Neural progenitor cell (in vitro differentiated cells): ENCODE data around the gene NCK2. TPM values are rescaled to one million over a fixed set of nuclear protein-coding genes. Genes with fewer than 3 reads are reported as not detected.

ENCODE experiments used
- DNase-seq: peaks from one replicate; pipeline ENCODE4 v3.0.0-alpha.2; 2016; ENCODE audit warnings: low spot score
- H2AFZ ChIP-seq: fragments of 200-600 bp; sonication (generic); replicated peaks from 2 replicates; pipeline ENCODE4 v1.6.1; 2016; ENCODE audit warnings: antibody characterized with exemption
- H3F3A ChIP-seq: fragments of 200-600 bp; sonication (generic); 2 replicates; pipeline ENCODE4 v1.6.1; 2016; ENCODE audit warnings: antibody characterized with exemption, low read depth
- H3K27ac ChIP-seq: fragments of 200-600 bp; sonication (generic); 2 replicates; pipeline ENCODE4 v1.5.1; 2016; ENCODE audit warnings: mild to moderate bottlenecking
- H3K27me3 ChIP-seq: fragments of 200-600 bp; sonication (generic); 2 replicates; pipeline ENCODE4 v1.6.1; 2016; ENCODE audit warnings: mild to moderate bottlenecking, moderate library complexity
- H3K36me3 ChIP-seq: fragments of 200-600 bp; sonication (generic); 2 replicates; pipeline ENCODE4 v1.5.1; 2016
- H3K4me1 ChIP-seq: fragments of 200-600 bp; sonication (generic); 2 replicates; pipeline ENCODE4 v1.6.1; 2016; ENCODE audit warnings: mixed run types
- H3K4me2 ChIP-seq: fragments of 200-600 bp; sonication (generic); 2 replicates; pipeline ENCODE4 v1.6.1; 2016
- H3K4me3 ChIP-seq: fragments of 200-600 bp; sonication (generic); 2 replicates; pipeline ENCODE4 v1.5.1; 2016
- H3K79me2 ChIP-seq: fragments of 200-600 bp; sonication (generic); 2 replicates; pipeline ENCODE4 v1.6.1; 2016; ENCODE audit warnings: low read depth
- H3K9ac ChIP-seq: fragments of 200-600 bp; sonication (generic); 2 replicates; pipeline ENCODE4 v1.6.1; 2016
- H3K9me3 ChIP-seq: fragments of 200-600 bp; sonication (generic); 2 replicates; pipeline ENCODE4 v1.5.1; 2016; ENCODE audit warnings: low read depth
- H4K20me1 ChIP-seq: fragments of 200-600 bp; sonication (generic); 2 replicates; pipeline ENCODE4 v1.6.1; 2016; ENCODE audit warnings: low read depth
- H3K27ac Mint-ChIP-seq: 3 replicates; pipeline ENCODE4 v1.8.0; 2021; ENCODE audit warnings: mixed read lengths
- H3K27me3 Mint-ChIP-seq: 2 replicates; pipeline ENCODE4 v1.8.0; 2022; ENCODE audit warnings: low read depth, mild to moderate bottlenecking, inconsistent platforms, moderate library complexity, mixed read lengths; ENCODE audit not compliant: insufficient read depth
- H3K36me3 Mint-ChIP-seq: 3 replicates; pipeline ENCODE4 v1.8.0; 2021; ENCODE audit warnings: mixed read lengths
- H3K4me1 Mint-ChIP-seq: 3 replicates; pipeline ENCODE4 v1.8.0; 2021; ENCODE audit warnings: mixed read lengths
- H3K4me3 Mint-ChIP-seq: 3 replicates; pipeline ENCODE4 v1.8.0; 2021; ENCODE audit warnings: mild to moderate bottlenecking, moderate library complexity, mixed read lengths
- H3K9me3 Mint-ChIP-seq: 3 replicates; pipeline ENCODE4 v1.8.0; 2020; ENCODE audit warnings: mixed read lengths
- EZH2 ChIP-seq: fragments of 200-600 bp; sonication (generic); IDR thresholded peaks from 2 replicates; pipeline ENCODE4 v1.6.1; 2017; ENCODE audit warnings: antibody characterized with exemption, mild to moderate bottlenecking, moderate library complexity
- EZH2phosphoT487 ChIP-seq: fragments of 200-600 bp; sonication (generic); IDR thresholded peaks from 2 replicates; pipeline ENCODE4 v1.6.1; 2017; ENCODE audit warnings: antibody characterized with exemption
- total RNA-seq: library from RNA; depleted of rRNA; stranded (reverse); fragments of >200 nt; gene quantifications from 2 replicates; pipeline ENCODE4 v1.2.3, GENCODE V29; 2015; ENCODE audit warnings: low replicate concordance
- TF ChIP-seq, protein P1 (sequence below): fragments of 200-600 bp; sonication (generic); IDR thresholded peaks from 2 replicates; pipeline ENCODE4 v1.5.1; 2017; ENCODE audit warnings: antibody characterized with exemption, mild to moderate bottlenecking

NCK2 gene
- total RNA-seq, 1 donor from 2014 or later: 26.2 TPM

DNA sequence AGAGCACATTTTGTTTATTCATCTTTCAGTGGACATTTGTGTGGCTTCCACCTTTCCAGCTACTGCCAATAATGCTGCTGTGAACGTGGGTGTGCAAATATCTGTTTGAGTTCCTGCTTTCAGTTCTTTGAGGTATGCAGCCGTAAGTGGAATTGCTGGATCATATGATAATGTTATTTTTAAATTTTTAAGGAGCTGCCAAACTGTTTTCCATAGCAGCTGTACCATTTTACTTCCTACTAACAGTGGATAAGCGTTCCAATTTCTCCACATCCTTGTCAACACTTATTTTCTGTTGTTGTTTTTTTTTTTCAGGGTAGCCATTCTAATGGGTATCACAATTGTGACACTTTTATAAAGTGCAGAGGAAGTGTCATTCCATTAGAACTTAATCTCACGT, 162.5 kb downstream of the NCK2 start:
- Histone ChIP-seq H3K27me3 (no peaks in the 10 kb centered on the region), H3K27ac (no peak overlapping the region), H4K20me1 (no peaks in the 10 kb centered on the region), H3K4me3 (no peak overlapping the region), H3K36me3 (no peaks in the 10 kb centered on the region), H3K4me1 (no peaks in the 10 kb centered on the region), H3K9ac (no peak overlapping the region), H3K79me2 (no peaks in the 10 kb centered on the region), H3K4me2 (no peak overlapping the region), H3K9me3 (no peaks in the 10 kb centered on the region), H2AFZ (no peak overlapping the region), H3F3A (no peaks in the 10 kb centered on the region)
- no peak for DNase-seq
- H3K4me3 Mint-ChIP-seq: no peak overlapping the region
- peaks cover 6% of the 10 kb centered on the region for H3K9me3 Mint-ChIP-seq
- peaks cover 24% of the 10 kb centered on the region for H3K4me1 Mint-ChIP-seq
- H3K27me3 Mint-ChIP-seq: peaks cover 7% of the 10 kb centered on the region
- H3K27ac Mint-ChIP-seq: no peak overlapping the region
- H3K36me3 Mint-ChIP-seq: no peaks in the 10 kb centered on the region
- TF ChIP-seq EZH2phosphoT487: no peak
- no peak for TF ChIP-seq EZH2
- TF ChIP-seq, protein P1, sequence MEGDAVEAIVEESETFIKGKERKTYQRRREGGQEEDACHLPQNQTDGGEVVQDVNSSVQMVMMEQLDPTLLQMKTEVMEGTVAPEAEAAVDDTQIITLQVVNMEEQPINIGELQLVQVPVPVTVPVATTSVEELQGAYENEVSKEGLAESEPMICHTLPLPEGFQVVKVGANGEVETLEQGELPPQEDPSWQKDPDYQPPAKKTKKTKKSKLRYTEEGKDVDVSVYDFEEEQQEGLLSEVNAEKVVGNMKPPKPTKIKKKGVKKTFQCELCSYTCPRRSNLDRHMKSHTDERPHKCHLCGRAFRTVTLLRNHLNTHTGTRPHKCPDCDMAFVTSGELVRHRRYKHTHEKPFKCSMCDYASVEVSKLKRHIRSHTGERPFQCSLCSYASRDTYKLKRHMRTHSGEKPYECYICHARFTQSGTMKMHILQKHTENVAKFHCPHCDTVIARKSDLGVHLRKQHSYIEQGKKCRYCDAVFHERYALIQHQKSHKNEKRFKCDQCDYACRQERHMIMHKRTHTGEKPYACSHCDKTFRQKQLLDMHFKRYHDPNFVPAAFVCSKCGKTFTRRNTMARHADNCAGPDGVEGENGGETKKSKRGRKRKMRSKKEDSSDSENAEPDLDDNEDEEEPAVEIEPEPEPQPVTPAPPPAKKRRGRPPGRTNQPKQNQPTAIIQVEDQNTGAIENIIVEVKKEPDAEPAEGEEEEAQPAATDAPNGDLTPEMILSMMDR: no peak

DNA sequence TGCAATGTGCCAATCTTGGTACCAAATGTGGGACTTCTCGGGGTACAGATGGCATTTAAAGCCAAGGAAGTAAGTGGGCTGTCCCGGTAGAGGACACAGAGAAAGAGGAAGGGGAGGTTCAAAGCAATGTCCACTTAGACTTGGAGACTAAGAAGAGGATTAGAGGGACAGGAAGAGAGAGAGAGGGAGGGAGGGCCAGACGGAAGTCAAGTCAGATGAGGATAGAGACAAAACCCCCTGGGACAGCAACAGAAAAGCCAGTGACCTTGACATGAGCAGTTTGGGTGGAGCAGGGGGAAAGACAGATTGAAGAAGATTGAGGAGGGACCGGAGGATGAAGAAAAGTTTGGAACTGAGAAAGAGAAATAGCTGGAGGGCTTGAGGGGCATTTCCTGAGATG, 164.5 kb downstream of the NCK2 start:
- H3K27ac ChIP-seq: no peak overlapping the region
- TF ChIP-seq EZH2phosphoT487: no peak
- Mint-ChIP-seq H3K4me3 (peak overlapping the region; percentile 5), H3K9me3 (peaks cover 6% of the 10 kb centered on the region), H3K27ac (no peak overlapping the region), H3K27me3 (peaks cover 5% of the 10 kb centered on the region), H3K36me3 (no peaks in the 10 kb centered on the region), H3K4me1 (peaks cover 25% of the 10 kb centered on the region)
- H2AFZ ChIP-seq: no peak overlapping the region
- H3K4me2 ChIP-seq: no peak overlapping the region
- H3K79me2 ChIP-seq: no peaks in the 10 kb centered on the region
- no peak overlapping the region for H3K4me3 ChIP-seq
- no peak for DNase-seq
- H3K27me3 ChIP-seq: no peaks in the 10 kb centered on the region
- H3K9me3 ChIP-seq: no peaks in the 10 kb centered on the region
- H4K20me1 ChIP-seq: no peaks in the 10 kb centered on the region
- no peaks in the 10 kb centered on the region for H3F3A ChIP-seq
- no peak overlapping the region for H3K9ac ChIP-seq
- no peaks in the 10 kb centered on the region for H3K36me3 ChIP-seq
- no peaks in the 10 kb centered on the region for H3K4me1 ChIP-seq

DNA sequence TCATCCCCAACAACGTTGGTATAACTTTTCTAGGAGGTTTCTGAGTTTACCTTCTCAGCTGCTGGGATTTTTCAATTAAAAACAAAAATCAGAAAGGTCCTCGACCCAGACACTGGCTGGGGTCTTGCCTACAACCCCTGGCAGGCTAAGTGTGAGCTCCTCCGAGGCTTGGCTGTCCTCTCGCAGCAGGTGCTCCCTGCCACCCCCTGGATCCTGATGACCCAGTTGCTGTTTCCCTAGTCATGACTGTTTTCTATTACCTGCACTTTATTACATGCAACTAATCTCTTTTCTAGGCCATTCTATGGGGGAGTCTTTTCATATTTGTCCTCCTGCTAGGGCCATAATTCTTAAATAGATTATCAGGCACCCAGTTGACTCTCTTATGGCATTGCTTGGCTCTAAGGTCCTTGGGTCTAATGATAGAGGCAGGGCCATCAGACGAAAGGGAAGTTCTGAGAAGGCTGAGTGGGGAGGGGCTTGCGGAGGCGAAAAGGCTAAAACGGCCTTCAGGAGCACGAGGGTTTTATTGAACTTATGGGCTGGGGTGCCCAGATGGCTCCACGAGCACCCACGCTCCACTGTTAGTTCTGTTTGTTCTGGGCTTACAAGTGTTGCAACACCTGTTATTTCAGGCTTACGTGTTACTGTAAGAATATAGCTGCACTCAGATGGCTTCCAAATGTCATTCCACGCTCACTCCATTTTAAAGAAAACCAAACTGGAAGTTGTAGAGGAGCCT, 166.0 kb downstream of the NCK2 start:
- DNase-seq: no peak
- no peak overlapping the region for H3K27ac Mint-ChIP-seq
- H3K4me1 Mint-ChIP-seq: peaks cover 25% of the 10 kb centered on the region
- peaks cover 5% of the 10 kb centered on the region for H3K27me3 Mint-ChIP-seq
- H4K20me1 ChIP-seq: no peaks in the 10 kb centered on the region
- no peaks in the 10 kb centered on the region for H3K36me3 ChIP-seq
- H3K9ac ChIP-seq: no peak overlapping the region
- H3K4me3 Mint-ChIP-seq: no peak overlapping the region
- no peak overlapping the region for H2AFZ ChIP-seq
- no peaks in the 10 kb centered on the region for H3K36me3 Mint-ChIP-seq
- H3K4me1 ChIP-seq: no peaks in the 10 kb centered on the region
- no peaks in the 10 kb centered on the region for H3K79me2 ChIP-seq
- H3F3A ChIP-seq: no peaks in the 10 kb centered on the region
- TF ChIP-seq EZH2phosphoT487: no peak
- no peak for TF ChIP-seq EZH2
- TF ChIP-seq, protein P1: no peak
- H3K9me3 Mint-ChIP-seq: peaks cover 9% of the 10 kb centered on the region
- H3K27me3 ChIP-seq: no peaks in the 10 kb centered on the region
- H3K9me3 ChIP-seq: no peaks in the 10 kb centered on the region
- no peak overlapping the region for H3K27ac ChIP-seq
- no peak overlapping the region for H3K4me2 ChIP-seq
- H3K4me3 ChIP-seq: no peak overlapping the region

DNA sequence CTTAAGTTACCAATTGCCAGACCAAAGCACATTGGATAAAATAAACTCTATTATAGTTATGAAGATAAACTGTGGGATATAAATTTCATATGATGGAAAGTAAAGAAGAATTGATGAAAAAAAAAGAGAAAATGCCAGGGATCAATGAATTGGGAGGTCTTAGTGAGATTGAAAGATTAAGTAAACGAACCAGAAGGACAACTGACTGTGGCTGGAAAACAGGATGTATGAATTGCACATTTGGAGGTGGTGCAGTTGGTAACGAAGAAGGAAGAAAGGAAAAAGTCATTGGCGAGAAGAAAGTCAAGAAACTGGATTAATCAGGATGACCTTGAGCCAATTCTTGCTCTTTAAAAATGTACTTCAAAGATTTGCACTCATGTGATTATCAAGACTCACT, 166.7 kb downstream of the NCK2 start:
- Histone ChIP-seq H2AFZ (no peak overlapping the region), H3K9ac (no peak overlapping the region), H3K4me3 (no peak overlapping the region), H3F3A (no peaks in the 10 kb centered on the region), H3K27me3 (no peaks in the 10 kb centered on the region), H3K79me2 (no peaks in the 10 kb centered on the region), H3K4me1 (no peaks in the 10 kb centered on the region), H3K36me3 (no peaks in the 10 kb centered on the region), H3K9me3 (no peaks in the 10 kb centered on the region), H3K4me2 (no peak overlapping the region), H3K27ac (no peak overlapping the region), H4K20me1 (no peaks in the 10 kb centered on the region)
- Mint-ChIP-seq H3K4me1 (peaks cover 25% of the 10 kb centered on the region), H3K36me3 (no peaks in the 10 kb centered on the region), H3K27me3 (peaks cover 2% of the 10 kb centered on the region), H3K4me3 (no peak overlapping the region), H3K27ac (no peak overlapping the region), H3K9me3 (peaks cover 10% of the 10 kb centered on the region)
- no peak for DNase-seq
- no peak for TF ChIP-seq EZH2
- no peak for TF ChIP-seq EZH2phosphoT487
- TF ChIP-seq, protein P1: no peak
